Endodermal cell (in vitro differentiated cells): Measurements from ENCODE around the gene CLBA1. TPM values are rescaled to one million over a fixed set of nuclear protein-coding genes. Genes with fewer than 3 reads are reported as not detected.

ENCODE experiments used
- DNase-seq: peaks from one replicate; pipeline ENCODE4 v3.0.0-alpha.2; 2017
- H3K27ac ChIP-seq: 2 replicates; pipeline ENCODE4 v1.5.1; 2013; ENCODE audit warnings: mild to moderate bottlenecking, low read depth, low read length, moderate library complexity
- H3K27me3 ChIP-seq: 2 replicates; pipeline ENCODE4 v1.6.1; 2013; ENCODE audit warnings: mild to moderate bottlenecking, low read length, moderate library complexity; ENCODE audit not compliant: insufficient read depth, control insufficient read depth, poor library complexity, severe bottlenecking
- H3K36me3 ChIP-seq: 2 replicates; pipeline ENCODE4 v1.7.0; 2013; ENCODE audit warnings: mild to moderate bottlenecking, low read length, moderate library complexity; ENCODE audit not compliant: control insufficient read depth, insufficient read depth
- H3K4me1 ChIP-seq: one replicate; pipeline ENCODE4 v1.7.0; 2013; ENCODE audit warnings: low read length; ENCODE audit not compliant: control insufficient read depth, insufficient read depth
- H3K4me3 ChIP-seq: 2 replicates; pipeline ENCODE4 v1.5.1; 2013; ENCODE audit warnings: mild to moderate bottlenecking, low read length, moderate library complexity
- H3K9ac ChIP-seq: 2 replicates; pipeline ENCODE4 v1.6.1; 2013; ENCODE audit warnings: mild to moderate bottlenecking, low read length, moderate library complexity; ENCODE audit not compliant: poor library complexity, severe bottlenecking; ENCODE audit errors: extremely low read depth
- H3K9me3 ChIP-seq: 2 replicates; pipeline ENCODE4 v1.6.1; 2013; ENCODE audit warnings: mild to moderate bottlenecking, low read length, moderate library complexity; ENCODE audit not compliant: control insufficient read depth
- H3K27ac Mint-ChIP-seq: 2 replicates; pipeline ENCODE4 v1.8.0; 2020; ENCODE audit warnings: mixed read lengths
- H3K27me3 Mint-ChIP-seq: 2 replicates; pipeline ENCODE4 v1.8.0; 2021; ENCODE audit warnings: mild to moderate bottlenecking, mixed read lengths; ENCODE audit not compliant: insufficient read depth
- H3K36me3 Mint-ChIP-seq: 2 replicates; pipeline ENCODE4 v1.8.0; 2020; ENCODE audit warnings: low read depth, mixed read lengths
- H3K4me1 Mint-ChIP-seq: 2 replicates; pipeline ENCODE4 v1.8.0; 2020; ENCODE audit warnings: mixed read lengths
- H3K4me3 Mint-ChIP-seq: 2 replicates; pipeline ENCODE4 v1.8.0; 2020; ENCODE audit warnings: mild to moderate bottlenecking, moderate library complexity, mixed read lengths
- H3K9me3 Mint-ChIP-seq: 2 replicates; pipeline ENCODE4 v1.8.0; 2020; ENCODE audit warnings: mild to moderate bottlenecking, mixed read lengths
- CTCF ChIP-seq: fragments of 200-600 bp; sonication (generic); conservative IDR thresholded peaks from 2 replicates; pipeline ENCODE4 v1.5.0; 2021; ENCODE audit warnings: antibody characterized with exemption, mild to moderate bottlenecking
- WGBS, 2 experiments: methylation state at CpG; one replicate each; pipeline versions ENCODE4 v1.1.5 to v1.1.7; 2013; ENCODE audit warnings: missing lambda C conversion rate in 2 of 2, mixed read lengths in 1 of 2; ENCODE audit not compliant: insufficient coverage in 1 of 2, insufficient read length in 1 of 2; 5-methylcytosine and 5-hydroxymethylcytosine counted together
- total RNA-seq, 2 donors: library from RNA; stranded (reverse); fragmentation: NEBNext Ultra II Directional in 1 of 2; extraction: Animal tissue kit (Norgen Biotek cat#: 25700) in 1 of 2; gene quantifications; 2 replicates in 1 of 2; 3 replicates in 1 of 2; pipeline ENCODE4 v1.2.1, GENCODE V29; 2021

Gene CLBA1
- total RNA-seq, 2 donors from 2014 or later: 11.2 to 12.5 TPM

GRCh38 chr14:104953097-104953496, 32.5 kb upstream of the CLBA1 start:
- H3K4me1 Mint-ChIP-seq: no peaks in the 10 kb centered on the region
- H3K4me1 ChIP-seq: no peaks in the 10 kb centered on the region
- no peak overlapping the region for H3K4me3 ChIP-seq
- WGBS, 2 experiments: 88 to 92% methylated on average over 9 to 13 of the region's 13 CpGs
- no peak overlapping the region for H3K4me3 Mint-ChIP-seq
- no peak for TF ChIP-seq CTCF
- DNase-seq: no peak
- H3K27me3 ChIP-seq: no peaks in the 10 kb centered on the region
- H3K27me3 Mint-ChIP-seq: peaks cover 6% of the 10 kb centered on the region
- H3K9me3 Mint-ChIP-seq: no peaks in the 10 kb centered on the region
- no peaks in the 10 kb centered on the region for H3K9me3 ChIP-seq
- no peak overlapping the region for H3K27ac ChIP-seq
- no peak overlapping the region for H3K9ac ChIP-seq
- no peaks in the 10 kb centered on the region for H3K36me3 Mint-ChIP-seq
- H3K27ac Mint-ChIP-seq: no peak overlapping the region
- no peaks in the 10 kb centered on the region for H3K36me3 ChIP-seq

- H3K4me3 Mint-ChIP-seq: no peak overlapping the region
- no peak for DNase-seq
- H3K27me3 Mint-ChIP-seq: peaks cover 9% of the 10 kb centered on the region
Measured at GRCh38 chr14:104953896-104954656, 31.5 kb upstream of the CLBA1 start.

GRCh38 chr14:104954746-104955395, 30.7 kb upstream of the CLBA1 start:
- DNase-seq: no peak
- H3K4me1 Mint-ChIP-seq: no peaks in the 10 kb centered on the region
- H3K9ac ChIP-seq: no peak overlapping the region
- H3K27ac Mint-ChIP-seq: no peak overlapping the region
- H3K36me3 ChIP-seq: no peaks in the 10 kb centered on the region
- H3K9me3 ChIP-seq: no peaks in the 10 kb centered on the region
- H3K4me1 ChIP-seq: no peaks in the 10 kb centered on the region
- H3K4me3 Mint-ChIP-seq: no peak overlapping the region
- no peaks in the 10 kb centered on the region for H3K27me3 ChIP-seq
- H3K9me3 Mint-ChIP-seq: no peaks in the 10 kb centered on the region
- WGBS, 2 experiments: 84 to 98% methylated on average over 8 to 13 of the region's 13 CpGs
- TF ChIP-seq CTCF: no peak
- peaks cover 9% of the 10 kb centered on the region for H3K27me3 Mint-ChIP-seq
- H3K4me3 ChIP-seq: no peak overlapping the region
- no peaks in the 10 kb centered on the region for H3K36me3 Mint-ChIP-seq
- no peak overlapping the region for H3K27ac ChIP-seq

More at GRCh38 chr14:104953896-104954656, 31.5 kb upstream of the CLBA1 start:
- H3K9me3 ChIP-seq: no peaks in the 10 kb centered on the region
- no peak overlapping the region for H3K9ac ChIP-seq
- no peaks in the 10 kb centered on the region for H3K27me3 ChIP-seq
- H3K27ac ChIP-seq: no peak overlapping the region
- no peak for TF ChIP-seq CTCF
- no peaks in the 10 kb centered on the region for H3K4me1 Mint-ChIP-seq
- no peaks in the 10 kb centered on the region for H3K9me3 Mint-ChIP-seq
- no peaks in the 10 kb centered on the region for H3K36me3 ChIP-seq
- WGBS, 2 experiments: 92 to 94% methylated on average over 19 to 26 of the region's 26 CpGs
- H3K4me1 ChIP-seq: no peaks in the 10 kb centered on the region
- H3K27ac Mint-ChIP-seq: no peak overlapping the region
- H3K36me3 Mint-ChIP-seq: no peaks in the 10 kb centered on the region
- no peak overlapping the region for H3K4me3 ChIP-seq
